ENCODE data around the gene TIMP2.

TIMP2 gene

DNA sequence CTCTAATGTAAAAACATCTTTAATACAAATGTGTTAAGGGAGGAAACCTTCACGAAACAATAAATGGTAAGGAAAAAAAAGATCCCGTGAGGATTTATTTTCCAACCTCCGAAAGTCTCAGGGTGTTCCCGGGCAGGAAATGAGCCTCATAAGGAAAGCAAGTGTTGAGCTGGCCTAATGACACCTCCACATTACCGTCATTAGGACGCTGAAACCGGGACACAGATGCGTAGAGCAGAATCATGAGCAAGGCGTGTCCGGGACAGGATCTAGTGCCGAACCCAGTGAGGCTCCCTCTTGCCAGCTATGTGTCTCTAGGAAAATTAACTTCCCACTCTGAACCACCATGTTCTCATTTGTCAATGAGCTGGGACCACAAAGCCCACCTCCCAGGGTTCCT is 120.4 kb downstream of the TIMP2 start:
- DNase-seq: no peak

DNA sequence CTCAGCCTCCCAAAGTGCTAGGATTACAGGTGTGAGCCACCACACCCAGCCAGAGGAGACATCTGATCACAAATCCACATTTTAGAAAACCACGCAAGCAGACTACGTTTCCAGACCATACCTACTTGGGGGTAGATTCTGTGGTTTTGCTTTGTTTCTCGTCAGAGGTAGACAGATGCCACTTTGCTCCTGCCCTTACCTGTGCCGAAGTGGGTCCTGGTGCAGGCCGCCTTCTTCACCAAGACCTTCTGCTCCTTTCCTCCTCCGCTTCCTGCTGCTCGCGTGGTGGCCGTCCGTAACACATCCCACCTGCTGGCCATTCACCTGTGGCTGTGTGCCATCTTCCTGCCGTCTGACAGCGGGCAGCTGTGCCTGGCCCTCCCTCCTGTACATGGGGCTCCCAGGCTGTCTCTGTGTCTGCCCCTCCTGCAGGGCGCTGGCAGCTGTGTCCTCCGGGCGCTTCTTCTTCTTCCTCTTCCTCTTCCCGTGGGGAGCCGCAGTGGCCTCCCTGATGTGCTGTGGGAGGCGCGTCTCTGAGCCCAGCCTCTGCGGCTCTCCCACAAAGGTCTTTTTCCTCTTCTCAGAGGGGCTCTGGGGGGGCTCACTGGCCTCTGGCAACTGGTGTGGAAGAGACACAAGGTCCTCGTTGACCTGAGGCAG is 121.9 kb downstream of the TIMP2 start:
- DNase-seq: no peak

Measured in NCI-H2081 (cell line).